Heart right ventricle (tissue), 16 donors: ENCODE measurements around the gene PLEKHG3. TPM values are rescaled to one million over a fixed set of nuclear protein-coding genes. Genes with fewer than 3 reads are reported as not detected.

Experiments
- ATAC-seq, 8 donors: fragments of 200-7000 bp; cut with Tn5 transposase; one replicate each; pipeline ENCODE4 v1.9.1; 2020; ENCODE audit warnings: mild to moderate bottlenecking in 8 of 8, moderate library complexity in 8 of 8, moderate number of reproducible peaks in 1 of 8
- DNase-seq, 2 donors: peaks; one replicate each; pipeline ENCODE4 v3.0.0-alpha.2; 2020
- H3K27ac ChIP-seq, 10 donors: fragments of 200-600 bp; sonication (generic) in 2 of 10; one replicate each; pipeline versions ENCODE4 v1.5.0 to v1.8.0; 2020 to 2022; ENCODE audit warnings: mild to moderate bottlenecking in 3 of 10
- H3K27me3 ChIP-seq, 7 donors: fragments of 200-600 bp; one replicate each; pipeline ENCODE4 v1.8.0; 2021 to 2022; ENCODE audit warnings: mild to moderate bottlenecking in 2 of 7
- H3K36me3 ChIP-seq, 9 donors: fragments of 200-600 bp; sonication (generic) in 1 of 9; one replicate each; pipeline versions ENCODE4 v1.5.0 to v1.8.0; 2020 to 2022; ENCODE audit warnings: mild to moderate bottlenecking in 2 of 9
- H3K4me1 ChIP-seq, 9 donors: fragments of 200-600 bp; sonication (generic) in 1 of 9; one replicate each; pipeline versions ENCODE4 v1.5.0 to v1.8.0; 2020 to 2022; ENCODE audit warnings: mild to moderate bottlenecking in 4 of 9
- H3K4me3 ChIP-seq, 10 donors: fragments of 200-600 bp; sonication (generic) in 2 of 10; one replicate each; pipeline versions ENCODE4 v1.5.0 to v1.8.0; 2020 to 2022; ENCODE audit warnings: mild to moderate bottlenecking in 7 of 10, moderate library complexity in 2 of 10
- H3K9me3 ChIP-seq, 11 donors: fragments of 200-600 bp in 10 of 11; sonication (generic) in 2 of 11; one replicate each; pipeline versions ENCODE4 v1.5.0 to v1.8.0; 2013 to 2022; ENCODE audit warnings: mild to moderate bottlenecking in 2 of 11, control low read depth in 1 of 11, moderate library complexity in 1 of 11
- CTCF ChIP-seq, 9 donors: fragments of 200-600 bp; sonication (generic) in 2 of 9; IDR thresholded peaks; one replicate each; pipeline versions ENCODE4 v1.5.0 to v1.8.0; 2021 to 2022; ENCODE audit warnings: antibody characterized with exemption in 9 of 9, mild to moderate bottlenecking in 5 of 9, moderate library complexity in 1 of 9
- WGBS, 2 donors: extraction: QIAGEN DNeasy Blood & Tissue Kit; methylation state at CpG; one replicate each; pipeline ENCODE4 v1.1.7; 2013; ENCODE audit warnings: inconsistent platforms in 1 of 2; 5-methylcytosine and 5-hydroxymethylcytosine counted together
- intact Hi-C, 10 donors: fragments of 100-400 bp; cut with DNase I; formaldehyde crosslinking; loops; one replicate each; pipeline versions ENCODE4 v1.11.1 to v1.14.2; 2022
- polyA plus RNA-seq, 2 donors: library from polyadenylated mRNA; stranded (reverse); fragments of 200-250 nt; gene quantifications; one replicate each; pipeline ENCODE4 v1.2.3, GENCODE V29; 2013
- total RNA-seq, 10 donors: library from RNA; stranded (reverse); fragmentation: NEBNext Ultra II Directional in 3 of 10; extraction: Animal tissue kit (Norgen Biotek cat#: 25700) in 3 of 10; gene quantifications; one replicate each; pipeline versions ENCODE4 v1.2.1 to v1.2.4, GENCODE V29; 2021 to 2023
- donor health status: Arrhythmogenic right ventricular cardiomyopathy.
- donor health status: ischemic (EF 13 %, LVEDD 7.1; RV severe dilation, severe dysfunction).
- donor health status: healthy with polysubstance abuse.
- donor health status: DM: no; HTN: yes; CAD: no.
- donor health status: DM: no; HTN: no; CAD: no.
- donor health status: ischemic (EF 25% LVEDD 6.9; RV normal size, moderate dysfunction).
- donor health status: ischemic (EF 25% LVEDD 5.7; RV mildly dilated, moderate dysfunction).
- donor health status: healthy.
- donor health status: DM: yes; HTN: yes; CAD: no.
- donor health status: Ischemic cardiomyopathy.
- donor health status: ischemic (EF 35%, LVEDD 5.7; RV mildly dilated, moderate dysfunction).
- donor health status: nonischemic (EF 11% LVEDD 7.7; RV severe dilation, severe dysfunction).
- donor health status: DM: yes; HTN: yes; CAD: no.
- donor health status: PGD.
- donor health status: ischemic (EF 29% LVEDD 5.4; RV normal size, mild dysfunction).
- donor health status: nonischemic (EF 23%, LVEDD 6.1; RV moderate dilation, normal function).

PLEKHG3 gene
- total and polyA plus RNA-seq, 12 donors: 5.0 to 25.5 (median 15.4) TPM

GRCh38 chr14:64760146-64760755 is 56.0 kb downstream of the PLEKHG3 start:
- peaks cover 0 to 1% (median 0%) of the 10 kb centered on the region in 9 donors for H3K36me3 ChIP-seq
- DNase-seq (peak; percentile 31 to 51), ATAC-seq (no peak)
- peak overlapping the region in 2 of 10 donors; percentile 78 to 88 for H3K27ac ChIP-seq
- H3K27me3 ChIP-seq: no peaks in the 10 kb centered on the region
- 65 to 68% methylated on average over 8 of the region's 8 CpGs for WGBS, 2 donors
- no peaks in the 10 kb centered on the region for H3K9me3 ChIP-seq
- peaks cover 45 to 96% (median 77%) of the 10 kb centered on the region in 9 donors for H3K4me1 ChIP-seq
- no peak overlapping the region for H3K4me3 ChIP-seq
- TF ChIP-seq CTCF (IDR thresholded peaks at IDR 0.05): peak; percentile 30 to 70 (median 61)
- intact Hi-C loops: loop anchor here in 3 of 10 donors (5.0 kb wide), 3 partner anchors 33 to 88 kb away; no protein-coding TSS in a partner anchor

DNA sequence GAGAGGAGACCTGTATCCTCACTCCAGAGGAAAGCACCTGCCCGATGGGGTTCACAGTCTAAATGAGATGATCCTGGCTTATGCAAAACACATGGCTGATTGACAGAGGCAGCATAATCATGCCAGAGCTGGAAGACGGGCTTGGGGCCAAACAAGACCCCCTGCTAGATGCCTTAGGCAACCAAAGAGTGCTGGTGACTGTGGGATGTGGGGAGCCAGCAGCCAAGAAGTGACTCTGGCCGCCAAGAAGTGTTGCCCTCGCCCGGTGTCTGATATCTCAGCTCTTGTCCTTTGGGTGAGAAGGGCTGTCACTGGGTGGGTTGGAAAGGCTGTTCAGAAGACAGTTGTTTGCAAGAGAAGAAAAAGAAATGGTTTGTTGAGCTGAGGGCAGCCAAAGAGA is 56.7 kb downstream of the PLEKHG3 start:
- no peak for TF ChIP-seq CTCF (IDR thresholded peaks at IDR 0.05)
- DNase-seq (no peak), ATAC-seq (no peak)
- no peaks in the 10 kb centered on the region for H3K9me3 ChIP-seq
- intact Hi-C loops: loop anchor here in 3 of 10 donors (5.0 kb wide), 3 partner anchors 34 to 89 kb away; no protein-coding TSS in a partner anchor
- H3K36me3 ChIP-seq: peaks cover 0 to 4% (median 0%) of the 10 kb centered on the region in 9 donors
- peak overlapping the region in 5 of 10 donors; percentile 75 to 85 (median 79) for H3K27ac ChIP-seq
- 49 to 55% methylated on average over 5 of the region's 5 CpGs for WGBS, 2 donors
- H3K4me3 ChIP-seq: no peak overlapping the region
- H3K4me1 ChIP-seq: peaks cover 45 to 91% (median 73%) of the 10 kb centered on the region in 9 donors
- no peaks in the 10 kb centered on the region for H3K27me3 ChIP-seq

DNA sequence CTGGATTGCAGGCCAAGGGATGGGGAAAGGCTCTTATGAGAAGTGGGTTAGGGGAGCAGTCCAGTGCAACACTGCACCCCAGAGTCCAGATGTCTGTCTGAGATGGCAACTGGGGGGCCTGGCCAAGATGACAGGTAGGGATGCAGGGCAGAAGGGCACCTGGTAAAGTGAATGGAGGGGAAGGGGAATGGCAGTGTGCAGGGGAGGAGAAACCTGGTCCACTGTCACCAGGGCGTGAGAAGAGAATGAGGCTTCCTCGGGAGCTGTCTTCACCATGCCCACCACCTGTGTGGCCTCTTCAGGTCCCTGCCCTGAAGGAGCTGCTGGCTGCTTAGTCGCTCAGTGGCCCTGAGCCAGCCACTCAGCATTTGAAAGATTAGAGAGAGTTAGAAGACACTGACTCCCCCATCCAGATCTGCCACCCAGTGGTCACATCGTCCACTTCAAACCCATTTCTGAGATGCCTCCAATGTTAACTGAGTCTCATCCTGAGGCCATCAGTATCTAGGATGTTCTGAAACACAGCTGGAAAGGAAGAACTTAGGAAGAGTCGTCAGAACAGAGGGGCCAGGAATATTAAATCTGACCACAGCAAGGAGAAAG is 57.3 kb downstream of the PLEKHG3 start:
- no peak for DNase-seq
- no peak overlapping the region for H3K4me3 ChIP-seq
- ATAC-seq: no peak
- peak overlapping the region; percentile 40 to 85 (median 74) for H3K27ac ChIP-seq
- intact Hi-C loops: loop anchor here in 3 of 10 donors (5.0 kb wide), 3 partner anchors 34 to 89 kb away; no protein-coding TSS in a partner anchor
- H3K9me3 ChIP-seq: no peaks in the 10 kb centered on the region
- H3K36me3 ChIP-seq: peaks cover 0 to 10% (median 0%) of the 10 kb centered on the region in 9 donors
- H3K4me1 ChIP-seq: peaks cover 45 to 85% (median 73%) of the 10 kb centered on the region in 9 donors
- 22 to 36% methylated on average over 5 of the region's 5 CpGs for WGBS, 2 donors
- no peaks in the 10 kb centered on the region for H3K27me3 ChIP-seq
- peak in 1 of 9 donors; percentile 18 for TF ChIP-seq CTCF (IDR thresholded peaks at IDR 0.05)
